HG02571 (cell line): ENCODE results near the gene PDIA2.

Experiments used
- ATAC-seq: cut with Tn5 transposase; IDR thresholded peaks from one replicate; pipeline ENCODE4 v1.9.1; 2021; ENCODE audit warnings: mild to moderate bottlenecking, moderate library complexity; ENCODE audit not compliant: unreplicated experiment

PDIA2 gene

DNA sequence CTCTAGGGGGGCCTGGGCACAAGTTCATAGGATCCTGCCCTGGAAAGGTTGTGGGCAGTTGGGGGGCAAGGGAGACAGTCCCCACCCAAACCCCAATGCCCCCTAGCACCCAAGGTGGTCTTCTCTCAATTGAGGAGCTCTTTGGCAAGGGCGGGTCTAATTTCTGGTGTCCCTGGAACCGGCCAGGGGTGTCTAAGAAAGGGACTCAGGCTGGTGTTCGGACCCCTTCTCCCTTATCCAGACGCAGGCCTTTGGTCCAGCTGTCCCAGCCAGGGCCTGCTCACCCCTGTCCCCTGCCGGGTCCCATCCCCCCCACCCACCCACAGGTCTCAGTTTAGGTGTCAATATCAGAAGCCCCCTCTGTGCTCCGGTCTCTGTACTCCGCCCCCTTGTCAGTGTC lies 3.4 kb upstream of the PDIA2 start:
- ATAC-seq = no peak

DNA sequence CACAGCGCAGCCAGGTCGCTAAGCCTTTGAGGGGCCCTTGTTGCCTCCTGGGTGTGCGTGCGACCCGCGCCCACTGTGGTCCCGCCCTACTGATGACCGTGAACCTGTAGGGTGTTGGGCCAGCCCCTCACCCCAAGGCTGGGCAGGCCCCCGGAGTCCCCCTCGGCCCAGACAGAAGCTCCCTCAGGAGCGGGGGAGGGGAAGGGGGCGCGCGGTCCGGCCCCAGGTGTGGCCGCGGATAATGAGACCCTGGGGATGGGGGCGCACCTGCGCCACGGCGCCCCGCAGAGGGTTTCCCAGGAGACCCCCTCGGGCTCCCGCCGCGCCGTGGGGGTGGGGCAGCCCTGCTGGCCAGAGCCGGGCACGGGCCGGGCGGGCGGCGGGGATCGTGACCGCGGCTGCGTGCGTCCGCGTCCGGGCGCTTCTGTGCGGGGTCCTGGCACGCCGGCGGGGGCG lies 2.9 kb upstream of the PDIA2 start:
- ATAC-seq = no peak

DNA sequence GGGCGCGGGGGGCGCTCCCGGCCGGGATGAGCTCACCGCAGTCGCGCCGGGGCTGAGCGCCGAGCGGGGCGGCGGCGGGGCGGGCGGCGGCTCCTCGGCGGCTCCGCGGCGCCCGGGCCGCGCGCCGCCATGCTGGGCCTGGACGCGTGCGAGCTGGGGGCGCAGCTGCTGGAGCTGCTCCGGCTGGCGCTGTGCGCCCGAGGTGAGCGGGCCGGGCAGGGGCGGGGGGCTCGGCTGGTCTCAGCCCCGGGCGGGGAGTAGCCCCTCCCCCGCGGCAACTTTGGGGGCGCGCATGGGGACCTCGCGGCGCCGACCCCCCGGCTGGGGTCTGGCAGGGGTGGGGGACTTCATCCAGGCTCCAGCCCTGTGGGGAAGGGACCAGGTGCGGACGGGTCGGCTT lies 2.4 kb upstream of the PDIA2 start, which contains the start of gene ARHGDIG:
Gene ARHGDIG (plus strand): TSS at position 40 of the 400 bp plus-strand sequence. CDS start 90 bp downstream, at position 130.
- ATAC-seq = no peak

DNA sequence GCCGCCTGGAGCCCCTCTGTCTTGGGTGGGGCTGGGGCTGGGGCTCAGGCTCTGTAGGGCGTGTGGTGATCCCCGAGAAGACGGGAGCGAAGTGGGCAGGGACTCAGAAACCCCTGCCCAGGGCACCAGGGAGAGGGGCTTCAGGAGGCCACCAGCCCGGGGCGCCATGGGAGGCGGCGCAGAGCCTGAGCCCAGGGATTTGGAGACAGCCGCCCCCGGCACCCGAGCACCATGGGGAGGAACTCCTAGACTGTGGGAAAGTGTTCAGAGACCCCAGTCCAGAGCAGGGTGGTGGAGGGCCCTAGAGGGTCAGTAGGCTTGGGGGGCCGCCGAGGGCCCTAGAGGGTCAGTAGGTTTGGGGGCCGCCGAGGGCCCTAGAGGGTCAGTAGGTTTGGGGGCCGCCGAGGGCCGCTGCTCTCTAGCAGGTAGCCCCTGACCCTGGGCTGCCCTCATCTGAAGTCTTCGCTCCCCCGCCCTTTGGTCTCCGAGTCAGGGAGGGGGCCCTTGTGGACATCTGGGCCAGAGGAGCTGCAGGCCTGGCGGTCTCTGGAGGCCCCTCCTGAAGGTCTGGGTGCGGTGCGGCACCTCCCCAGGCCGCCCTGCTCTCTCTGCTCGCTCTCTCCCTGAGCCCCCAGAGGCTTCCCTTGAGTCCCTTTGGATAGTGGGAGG lies 1.8 kb upstream of the PDIA2 start:
- ATAC-seq = no peak

DNA sequence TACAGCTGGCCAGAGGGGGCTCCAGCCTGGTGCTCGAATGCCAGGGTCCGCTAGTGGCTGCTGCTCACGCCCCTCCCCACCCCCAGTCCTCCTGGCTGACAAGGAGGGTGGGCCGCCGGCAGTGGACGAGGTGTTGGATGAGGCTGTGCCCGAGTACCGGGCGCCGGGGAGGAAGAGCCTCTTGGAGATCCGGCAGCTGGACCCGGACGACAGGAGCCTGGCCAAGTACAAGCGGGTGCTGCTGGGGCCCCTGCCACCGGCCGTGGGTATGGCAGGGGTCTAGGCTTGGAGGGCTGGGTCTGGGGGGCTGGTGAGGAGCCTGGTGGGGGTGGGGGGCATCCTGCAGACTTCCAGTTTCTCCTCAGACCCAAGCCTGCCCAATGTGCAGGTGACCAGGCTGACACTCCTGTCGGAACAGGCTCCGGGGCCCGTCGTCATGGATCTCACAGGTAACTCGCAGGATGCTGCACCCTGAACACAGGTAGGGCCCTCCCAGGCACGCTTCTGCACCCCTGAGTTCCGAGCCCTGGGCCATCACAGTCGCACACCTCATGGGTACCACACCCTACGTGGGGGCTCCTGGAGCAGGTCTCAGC lies 1.2 kb upstream of the PDIA2 start:
- ATAC-seq = no peak

DNA sequence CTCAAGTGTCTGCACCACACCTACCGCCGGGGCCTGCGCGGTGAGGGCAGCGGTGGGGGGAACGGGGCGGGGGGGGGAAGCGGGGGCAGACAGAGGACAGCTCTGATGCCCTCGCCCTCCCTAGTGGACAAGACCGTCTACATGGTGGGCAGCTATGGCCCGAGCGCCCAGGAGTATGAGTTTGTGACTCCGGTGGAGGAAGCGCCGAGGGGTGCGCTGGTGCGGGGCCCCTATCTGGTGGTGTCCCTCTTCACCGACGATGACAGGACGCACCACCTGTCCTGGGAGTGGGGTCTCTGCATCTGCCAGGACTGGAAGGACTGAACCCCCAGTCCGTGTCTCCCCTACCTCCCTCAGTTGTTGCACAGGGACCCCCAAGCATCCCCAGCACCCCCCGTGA lies 473 bp upstream of the PDIA2 start:
- ATAC-seq = no peak

DNA sequence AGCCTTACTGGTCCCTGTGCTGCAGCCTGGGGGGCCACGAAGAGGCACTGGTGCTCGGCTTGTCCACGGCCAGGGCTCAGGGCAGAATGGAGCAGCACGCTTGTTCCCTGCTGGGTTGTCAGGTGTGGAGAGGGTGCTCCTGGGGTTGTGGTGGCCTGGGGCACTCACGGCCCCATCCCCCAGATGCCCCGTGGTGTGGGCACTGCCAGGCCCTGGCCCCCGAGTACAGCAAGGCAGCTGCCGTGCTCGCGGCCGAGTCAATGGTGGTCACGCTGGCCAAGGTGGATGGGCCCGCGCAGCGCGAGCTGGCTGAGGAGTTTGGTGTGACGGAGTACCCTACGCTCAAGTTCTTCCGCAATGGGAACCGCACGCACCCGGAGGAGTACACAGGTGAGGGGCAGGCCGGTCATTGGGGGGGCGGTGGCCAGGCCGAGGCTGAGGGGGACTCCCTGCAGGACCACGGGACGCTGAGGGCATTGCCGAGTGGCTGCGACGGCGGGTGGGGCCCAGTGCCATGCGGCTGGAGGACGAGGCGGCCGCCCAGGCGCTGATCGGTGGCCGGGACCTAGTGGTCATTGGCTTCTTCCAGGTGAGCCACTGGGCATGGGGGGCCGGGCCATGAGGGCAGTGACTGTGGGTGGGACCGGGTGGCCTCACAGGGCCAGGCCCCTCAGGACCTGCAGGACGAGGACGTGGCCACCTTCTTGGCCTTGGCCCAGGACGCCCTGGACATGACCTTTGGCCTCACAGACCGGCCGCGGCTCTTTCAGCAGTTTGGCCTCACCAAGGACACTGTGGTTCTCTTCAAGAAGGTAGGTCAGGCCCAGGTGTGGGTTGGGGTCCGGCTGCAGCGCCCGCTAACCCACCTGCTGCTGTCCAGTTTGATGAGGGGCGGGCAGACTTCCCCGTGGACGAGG lies 1.5 kb downstream of the PDIA2 start:
- no peak for ATAC-seq

DNA sequence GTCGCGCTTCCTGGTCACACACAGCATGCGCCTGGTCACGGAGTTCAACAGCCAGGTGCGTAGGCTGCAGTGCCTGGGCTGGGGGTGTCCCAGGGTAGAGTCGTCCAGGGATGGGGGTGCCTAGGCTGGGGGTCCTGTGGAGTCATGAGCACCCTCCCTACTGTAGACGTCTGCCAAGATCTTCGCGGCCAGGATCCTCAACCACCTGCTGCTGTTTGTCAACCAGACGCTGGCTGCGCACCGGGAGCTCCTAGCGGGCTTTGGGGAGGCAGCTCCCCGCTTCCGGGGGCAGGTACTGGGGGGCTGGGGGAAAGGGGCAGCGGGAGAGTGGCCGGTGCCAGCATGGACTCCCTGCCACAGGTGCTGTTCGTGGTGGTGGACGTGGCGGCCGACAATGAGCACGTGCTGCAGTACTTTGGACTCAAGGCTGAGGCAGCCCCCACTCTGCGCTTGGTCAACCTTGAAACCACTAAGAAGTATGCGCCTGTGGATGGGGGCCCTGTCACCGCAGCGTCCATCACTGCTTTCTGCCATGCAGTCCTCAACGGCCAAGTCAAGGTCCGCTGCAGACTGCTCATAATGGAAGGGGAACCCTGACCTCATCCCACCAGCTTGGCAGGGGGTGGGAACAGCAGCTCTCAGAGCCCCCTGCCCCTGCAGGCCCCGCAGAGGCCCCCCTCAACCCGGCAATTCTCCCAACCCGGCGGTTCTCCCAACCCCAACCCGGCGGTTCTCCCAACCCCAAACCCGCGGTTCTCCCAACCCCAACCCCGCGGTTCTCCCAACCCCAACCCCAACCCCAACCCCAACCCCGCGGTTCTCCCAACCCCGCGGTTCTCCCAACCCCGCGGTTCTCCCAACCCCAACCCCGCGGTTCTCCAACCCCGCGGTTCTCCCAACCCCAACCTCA lies 2.4 kb downstream of the PDIA2 start:
- no peak for ATAC-seq

DNA sequence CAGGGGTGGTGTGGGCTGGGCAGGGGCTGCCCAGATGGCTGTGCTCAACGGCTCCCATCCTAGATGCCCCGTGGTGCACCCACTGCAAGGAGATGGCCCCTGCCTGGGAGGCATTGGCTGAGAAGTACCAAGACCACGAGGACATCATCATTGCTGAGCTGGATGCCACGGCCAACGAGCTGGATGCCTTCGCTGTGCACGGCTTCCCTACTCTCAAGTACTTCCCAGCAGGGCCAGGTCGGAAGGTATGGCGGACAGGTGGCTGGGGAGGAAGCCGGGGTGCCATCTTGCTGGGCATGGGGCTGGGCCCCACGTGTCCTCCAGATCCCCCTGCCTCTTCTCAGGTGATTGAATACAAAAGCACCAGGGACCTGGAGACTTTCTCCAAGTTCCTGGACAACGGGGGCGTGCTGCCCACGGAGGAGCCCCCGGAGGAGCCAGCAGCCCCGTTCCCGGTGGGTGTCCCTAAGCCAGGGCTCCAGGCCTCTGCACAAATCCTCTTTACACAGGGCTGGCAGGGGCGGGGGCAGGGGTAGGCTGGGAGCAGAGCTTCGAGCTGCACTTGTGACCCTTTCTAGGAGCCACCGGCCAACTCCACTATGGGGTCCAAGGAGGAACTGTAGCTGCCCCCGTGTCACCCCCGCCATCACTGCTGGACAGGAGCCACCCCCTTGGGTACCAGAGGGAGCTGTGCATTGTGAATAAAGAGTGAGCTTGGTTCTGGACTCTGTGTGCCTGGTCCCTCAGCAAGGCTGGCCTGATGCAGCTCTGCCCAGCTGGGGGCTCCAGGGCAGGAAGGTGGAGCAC lies 3.7 kb downstream of the PDIA2 start:
- no peak for ATAC-seq

DNA sequence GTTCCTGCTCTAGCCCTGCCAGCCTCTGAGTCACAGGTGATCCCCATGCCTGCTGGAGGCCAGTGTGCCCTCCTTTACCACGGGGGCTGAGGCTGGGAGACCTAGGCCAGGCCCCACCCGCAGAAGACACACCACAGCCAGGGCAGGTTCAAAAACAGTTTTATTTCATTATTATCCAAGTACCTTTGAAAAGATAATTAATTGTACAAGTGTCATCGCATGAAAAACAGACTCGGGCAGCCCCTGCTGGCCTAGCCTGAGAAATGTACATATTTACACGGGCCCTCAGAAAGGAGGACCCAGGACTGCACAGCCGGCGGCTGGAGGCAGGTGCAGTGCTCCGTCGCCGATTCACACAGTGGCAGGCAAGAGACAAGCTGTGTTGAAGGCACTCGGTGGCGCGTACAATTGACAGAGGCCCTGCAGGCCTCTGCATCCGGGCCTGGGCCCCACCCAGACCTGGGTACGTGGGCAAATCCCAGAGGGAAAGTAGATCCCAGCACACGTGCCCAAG lies 4.4 kb downstream of the PDIA2 start:
- ATAC-seq = no peak

DNA sequence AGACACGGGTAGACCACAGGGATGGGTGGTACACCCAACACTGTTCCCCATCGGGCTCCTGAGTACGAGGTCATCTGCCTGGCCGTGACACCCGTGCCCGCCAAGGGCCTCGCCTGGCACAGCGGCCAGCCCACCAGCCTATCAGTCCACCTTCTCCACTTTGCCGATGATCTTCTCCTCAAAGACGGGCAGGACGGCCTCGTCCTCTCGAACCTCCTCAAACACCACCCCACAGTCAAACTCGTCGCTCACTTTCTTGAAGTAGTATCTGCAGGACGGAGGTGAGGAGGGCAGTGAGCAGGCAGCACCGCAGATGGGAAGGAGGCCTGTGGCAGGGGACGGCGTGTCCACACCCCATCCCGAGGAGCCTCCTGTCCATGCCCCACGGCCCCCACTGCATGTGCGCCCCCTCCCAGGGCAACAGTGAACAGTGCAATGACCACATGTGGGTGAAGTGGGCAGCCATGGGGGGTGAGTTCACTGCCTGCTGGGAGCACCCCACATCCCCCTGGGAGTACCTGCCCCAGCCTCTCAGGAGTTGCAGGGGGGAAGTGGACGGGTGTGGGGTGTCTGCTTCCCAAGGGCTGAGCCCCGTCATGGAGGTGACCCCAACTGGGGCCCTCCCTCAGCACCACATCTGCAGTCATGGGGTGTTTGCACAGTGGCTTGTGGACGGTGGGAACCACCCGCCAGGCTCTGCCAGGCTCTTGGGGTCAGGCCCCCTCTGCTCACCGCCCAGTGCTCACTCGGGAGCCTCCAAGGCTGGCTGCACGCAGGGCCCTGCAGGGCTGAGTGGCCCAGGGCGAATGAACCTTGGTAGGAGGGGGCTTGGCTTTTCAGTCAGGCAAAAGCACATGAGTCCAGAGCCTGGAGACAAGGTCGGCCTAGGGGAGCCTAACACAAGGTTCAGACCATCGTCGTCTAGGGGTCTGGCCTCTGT lies 5.3 kb downstream of the PDIA2 start:
- ATAC-seq = no peak

DNA sequence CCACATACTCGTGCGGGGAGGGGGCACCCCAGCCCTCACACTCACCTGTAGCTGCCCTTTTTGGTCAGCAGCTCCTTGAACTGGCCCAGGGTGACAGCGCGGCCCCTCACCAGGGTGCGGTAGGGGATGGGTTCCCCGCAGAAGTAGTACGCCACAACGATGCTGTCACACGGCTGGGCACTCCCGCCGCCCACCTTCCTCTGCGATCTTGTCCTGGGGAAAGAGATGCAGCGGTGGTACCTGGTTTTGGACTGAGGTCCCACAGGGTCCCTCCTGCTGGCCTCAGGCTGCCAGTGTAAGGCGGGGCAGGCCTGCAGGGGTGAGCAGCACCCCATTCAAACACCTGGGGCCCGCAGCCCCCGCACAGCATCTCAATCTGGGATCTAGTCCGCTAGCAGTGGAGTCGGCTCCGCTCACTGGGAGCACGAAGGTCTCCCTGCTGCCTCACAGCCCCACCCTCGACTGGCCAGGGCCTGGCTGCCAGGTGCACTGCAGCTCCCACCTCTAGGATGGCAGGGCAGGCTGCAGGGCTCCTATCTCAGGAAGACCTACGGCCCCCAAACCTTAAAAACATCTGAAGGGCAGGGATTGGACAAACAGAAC lies 6.5 kb downstream of the PDIA2 start:
- no peak for ATAC-seq

DNA sequence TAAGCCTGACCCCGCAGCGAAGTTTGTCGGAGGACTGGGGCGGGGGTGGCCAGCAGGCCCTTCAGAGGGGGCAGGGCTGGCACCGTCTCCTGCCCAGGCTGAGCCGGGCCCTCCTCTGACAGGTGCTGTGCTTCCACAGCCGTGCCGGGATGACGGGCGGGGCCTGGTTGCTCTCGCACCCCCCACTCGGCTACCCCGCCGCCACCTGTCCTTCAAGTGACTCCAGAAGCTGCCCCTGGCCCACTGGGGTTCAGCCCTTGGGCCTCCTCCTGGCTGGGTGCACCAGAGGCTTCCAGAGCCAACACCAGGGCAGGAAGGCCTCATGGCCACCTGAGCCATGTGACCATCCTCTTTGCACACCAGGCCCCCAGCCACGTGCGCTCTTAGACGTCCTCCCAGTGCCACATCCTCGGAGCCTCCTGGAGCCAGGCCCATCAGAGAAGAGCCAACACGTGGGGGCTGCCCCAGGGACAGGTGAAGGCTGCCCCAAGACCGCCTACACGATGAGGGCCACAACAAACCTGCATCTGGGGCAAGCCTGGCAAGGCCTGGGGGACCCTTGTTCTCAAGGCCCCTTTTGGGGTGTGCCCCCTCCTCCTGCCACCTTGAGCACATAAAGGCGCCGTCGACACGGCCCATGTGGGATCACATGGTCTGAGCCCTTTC lies 7.2 kb downstream of the PDIA2 start:
- no peak for ATAC-seq

DNA sequence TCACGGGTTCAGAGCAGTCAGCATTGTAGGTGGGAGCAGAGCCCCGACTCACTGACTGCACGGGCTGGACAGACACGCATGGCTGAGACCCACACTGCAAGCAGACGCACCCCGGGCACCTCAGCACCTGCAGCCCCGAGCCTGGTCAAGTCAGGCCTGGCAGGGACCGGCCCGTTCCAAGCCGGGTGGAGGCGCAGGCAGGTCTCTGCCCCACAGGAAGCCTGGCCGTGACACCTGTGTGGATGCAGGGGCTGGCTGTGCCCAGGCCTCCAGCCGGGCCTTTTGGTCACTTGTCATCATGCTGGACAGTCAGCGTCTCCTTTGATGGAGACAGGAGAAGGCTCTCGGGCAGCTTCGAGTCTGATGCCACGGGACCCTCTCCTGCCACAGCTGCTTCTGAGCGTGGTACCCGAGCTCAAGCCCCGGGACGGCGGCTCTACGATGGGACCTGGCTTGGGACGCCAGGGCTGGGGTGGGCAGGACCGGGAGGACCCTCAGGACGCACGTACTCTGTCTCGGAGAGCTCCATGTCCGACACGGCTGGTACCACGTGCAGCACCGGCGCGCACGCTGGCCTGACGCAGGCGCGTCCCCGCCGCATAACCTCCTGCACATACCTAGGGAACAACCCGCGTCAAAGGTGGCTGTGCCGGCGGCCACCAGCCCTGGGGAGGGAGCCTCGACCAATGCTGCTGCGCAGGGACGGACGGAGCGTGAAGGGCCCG lies 7.9 kb downstream of the PDIA2 start:
- ATAC-seq = no peak

DNA sequence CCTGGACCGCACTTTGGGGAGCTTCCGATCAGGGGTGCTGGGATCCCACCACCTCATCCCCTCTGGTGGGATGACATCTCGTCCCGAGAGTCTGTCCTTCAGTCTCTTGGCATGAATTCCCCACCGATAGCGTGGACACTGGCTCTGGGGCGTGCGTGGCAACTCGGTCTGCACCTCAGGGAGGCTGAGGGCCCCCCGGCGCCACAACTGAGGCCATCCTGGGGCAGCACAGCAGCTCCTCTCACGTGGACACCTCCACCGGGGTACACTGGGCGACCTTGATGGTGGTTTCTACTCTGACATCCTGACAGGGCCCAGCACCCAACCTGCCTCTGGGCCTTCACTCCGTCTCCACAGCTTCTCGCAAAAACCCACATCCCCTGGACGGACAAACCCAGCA lies 8.6 kb downstream of the PDIA2 start:
- no peak for ATAC-seq

DNA sequence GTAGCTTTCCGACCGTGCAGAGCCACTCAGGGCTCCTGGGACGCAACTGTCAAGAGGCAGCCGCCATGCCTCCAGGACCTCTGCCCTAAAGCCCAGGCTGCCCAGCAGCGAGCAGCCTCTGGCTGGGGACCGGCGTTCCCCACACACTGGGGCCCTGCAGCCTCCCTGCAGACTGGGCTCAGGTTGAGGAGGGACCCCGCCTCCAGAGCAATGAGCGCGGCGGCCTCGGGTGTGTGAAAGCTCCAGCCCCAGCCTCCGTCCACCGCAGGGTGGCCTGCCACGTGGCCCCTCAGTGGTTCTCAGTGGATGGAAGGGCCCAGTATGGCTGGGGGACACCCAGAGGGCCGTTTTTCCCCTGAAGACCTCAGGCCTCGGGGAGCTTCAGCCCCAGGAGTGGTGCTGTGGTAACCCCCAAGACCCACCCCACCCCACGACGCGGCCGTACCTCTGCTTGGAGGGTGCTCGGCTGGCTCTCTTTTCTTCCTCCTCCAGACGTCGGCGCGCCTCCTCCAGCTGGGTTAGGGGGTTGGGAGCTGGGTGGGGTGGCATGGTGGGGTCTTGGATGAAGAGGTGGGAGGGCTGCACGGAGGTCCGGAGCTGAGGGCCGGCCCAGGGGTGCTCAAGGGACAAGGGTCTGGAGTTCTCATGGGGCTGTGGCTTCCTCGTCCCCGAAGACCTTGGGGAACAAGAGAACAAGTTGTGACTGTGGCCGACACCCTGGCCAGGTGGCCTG lies 10.2 kb downstream of the PDIA2 start:
- ATAC-seq = no peak
